HCT116 (cell line): ENCODE measurements around the gene BANF1. TPM values are rescaled to one million over a fixed set of nuclear protein-coding genes. Genes with fewer than 3 reads are reported as not detected.

ENCODE experiments used
- ATAC-seq: fragments of 200-7000 bp; cut with Tn5 transposase; 2 replicates; pipeline ENCODE4 v1.9.1; 2020; ENCODE audit warnings: mild to moderate bottlenecking, moderate library complexity
- BruUV-seq: library from RNA; stranded (reverse); fragments of 400-500 nt; replicated peaks from 2 replicates; lab custom pipeline; 2021; lab: Mats Ljungman, UMichigan
- CTCF ChIA-PET: fragments of 300-600 bp; sonication (Branson Sonifier 250); formaldehyde crosslinking; loops from one replicate; lab custom pipeline; 2021; ENCODE audit warnings: antibody characterized with exemption; lab: Charles Lee
- POLR2A ChIA-PET: fragments of 300-600, 350-600 bp; sonication (Branson Sonifier 250); formaldehyde crosslinking; loops from one replicate; lab custom pipeline; 2021; ENCODE audit warnings: antibody characterized with exemption; lab: Charles Lee
- RAD21 ChIA-PET, 2 experiments: fragments of 300-600 bp; sonication (Branson Sonifier 250); formaldehyde crosslinking; loops; one replicate each; lab custom pipeline; 2023; ENCODE audit warnings: low total read pairs in 2 of 2; ENCODE audit not compliant: uncharacterized antibody in 2 of 2, unreplicated experiment in 2 of 2, low non-redundant PET in 1 of 2; lab: Charles Lee
- DNase-seq: peaks from one replicate; pipeline ENCODE4 v3.0.0-alpha.2; 2010; ENCODE audit warnings: low read depth, low spot score
- H2AFZ ChIP-seq: fragments of 200-600 bp; shearing (Covaris generic), sonication (generic); 2 replicates; pipeline ENCODE4 v1.6.1; 2017; ENCODE audit warnings: low read depth, mixed run types, mixed read lengths, antibody characterized with exemption, low read length; ENCODE audit not compliant: poor library complexity, severe bottlenecking
- H3K27ac ChIP-seq: 2 replicates; pipeline ENCODE4 v1.5.1; 2012; ENCODE audit warnings: low read depth, low read length
- H3K27me3 ChIP-seq: fragments of 200-600 bp; sonication (generic); 2 replicates; pipeline ENCODE4 v1.6.1; 2016; ENCODE audit warnings: mixed run types, low read length, mixed read lengths; ENCODE audit not compliant: insufficient read depth
- H3K36me3 ChIP-seq, 2 experiments: fragments of 200-500 bp in 1 of 2; fragments of 200-600 bp in 1 of 2; sonication (Bioruptor generic) in 1 of 2; sonication (generic) in 1 of 2; 2 replicates each; pipeline versions ENCODE4 v1.5.1 to v1.6.1; 2014 to 2016; ENCODE audit warnings: low read length in 2 of 2, inconsistent platforms in 1 of 2, mixed read lengths in 1 of 2, mixed run types in 1 of 2; ENCODE audit not compliant: insufficient read depth in 2 of 2, control insufficient read depth in 1 of 2
- H3K4me1 ChIP-seq, 2 experiments: fragments of 200-600 bp in 1 of 2; sonication (generic) in 1 of 2; 2 replicates each; pipeline versions ENCODE4 v1.5.1 to v1.6.1; 2012 to 2017; ENCODE audit warnings: low read length in 2 of 2, inconsistent platforms in 1 of 2, mild to moderate bottlenecking in 1 of 2, mixed read lengths in 1 of 2, mixed run types in 1 of 2, moderate library complexity in 1 of 2; ENCODE audit not compliant: insufficient read depth in 2 of 2, control insufficient read depth in 1 of 2
- H3K4me2 ChIP-seq: fragments of 200-600 bp; sonication (generic); 2 replicates; pipeline ENCODE4 v1.6.1; 2017; ENCODE audit warnings: mixed run types, low read length, mixed read lengths
- H3K4me3 ChIP-seq, 2 experiments: fragments of 200-600 bp in 1 of 2; sonication (generic) in 1 of 2; replicated peaks in 1 of 2; 2 replicates each; pipeline ENCODE4 v1.5.1; 2011 to 2016; ENCODE audit warnings: low read length in 2 of 2, control low read depth in 1 of 2, low read depth in 1 of 2, mild to moderate bottlenecking in 1 of 2, mixed read lengths in 1 of 2, mixed run types in 1 of 2
- H3K79me2 ChIP-seq: fragments of 200-600 bp; sonication (generic); 2 replicates; pipeline ENCODE4 v1.6.1; 2017; ENCODE audit warnings: mild to moderate bottlenecking, mixed run types, low read length, moderate library complexity, mixed read lengths; ENCODE audit not compliant: insufficient read depth
- H3K9ac ChIP-seq: fragments of 200-600 bp; sonication (generic); 2 replicates; pipeline ENCODE4 v1.6.1; 2016; ENCODE audit warnings: low read length, mixed read lengths
- H3K9me2 ChIP-seq: fragments of 200-600 bp; sonication (generic), shearing (Covaris generic); 2 replicates; pipeline ENCODE4 v1.6.1; 2017; ENCODE audit warnings: mixed run types, mild to moderate bottlenecking, moderate library complexity; ENCODE audit not compliant: insufficient read depth
- H3K9me3 ChIP-seq, 2 experiments: fragments of 200-500 bp in 1 of 2; fragments of 200-600 bp in 1 of 2; sonication (Bioruptor generic) in 1 of 2; sonication (generic) in 1 of 2; 2 replicates each; pipeline ENCODE4 v1.6.1; 2014 to 2017; ENCODE audit warnings: low read length in 2 of 2, mixed read lengths in 2 of 2, inconsistent platforms in 1 of 2, low read depth in 1 of 2, mild to moderate bottlenecking in 1 of 2, mixed run types in 1 of 2, moderate library complexity in 1 of 2; ENCODE audit not compliant: control insufficient read depth in 1 of 2, insufficient read depth in 1 of 2
- H4K20me1 ChIP-seq: fragments of 200-600 bp; sonication (generic), shearing (Covaris generic); 2 replicates; pipeline ENCODE4 v1.6.1; 2017; ENCODE audit warnings: mixed run types, mild to moderate bottlenecking, moderate library complexity; ENCODE audit not compliant: insufficient read depth
- SIN3A ChIP-seq: IDR thresholded peaks from 2 replicates; pipeline ENCODE4 v1.6.1; 2012; ENCODE audit warnings: low read depth
- ZFX ChIP-seq: fragments of 450-650 bp; IDR thresholded peaks from 2 replicates; pipeline ENCODE4 v1.6.1; 2017
- intact Hi-C: fragments of 100-400 bp; cut with micrococcal nuclease; formaldehyde crosslinking; loops from 2 replicates; pipeline ENCODE4 v1.10.0; 2022
- total RNA-seq: library from RNA; stranded (reverse); gene quantifications from one replicate; pipeline ENCODE4 v1.2.1, GENCODE V29; 2021; ENCODE audit not compliant: unreplicated experiment

BANF1 gene
- total RNA-seq, 1 experiment from 2014 or later: 356 TPM

DNA sequence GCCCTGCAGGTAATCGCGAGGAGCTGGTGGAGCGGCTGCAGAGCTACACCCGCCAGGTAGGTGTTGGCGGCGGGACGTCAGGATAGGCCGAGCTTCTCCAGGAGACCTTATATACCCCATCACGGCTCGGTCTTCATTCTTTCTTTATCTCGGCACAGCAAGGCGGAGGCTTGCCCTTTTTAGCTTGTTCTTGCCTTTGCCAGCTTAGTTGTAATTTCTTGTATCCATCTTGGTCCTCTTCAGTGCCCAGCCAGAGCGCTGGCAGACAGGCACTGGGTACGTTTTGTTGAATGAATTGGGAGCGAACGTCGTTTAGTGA, 50.3 kb downstream of the BANF1 start:
- Histone ChIP-seq H3K79me2 (peaks cover 50% of the 10 kb centered on the region), H3K4me3 (peak overlapping the region; percentile 79 to 100), H4K20me1 (no peaks in the 10 kb centered on the region), H3K4me2 (peak overlapping the region; percentile 92), H3K9ac (peak overlapping the region; percentile 79), H3K9me2 (no peaks in the 10 kb centered on the region), H2AFZ (no peak overlapping the region), H3K27ac (peak overlapping the region; percentile 62), H3K27me3 (no peaks in the 10 kb centered on the region), H3K36me3 (peaks cover 28 to 31% of the 10 kb centered on the region in 2 experiments), H3K9me3 (no peaks in the 10 kb centered on the region), H3K4me1 (peaks cover 19 to 21% of the 10 kb centered on the region in 2 experiments)
- no peak for TF ChIP-seq SIN3A
- peak; percentile 67; the same call in 1 of the 2 replicates for TF ChIP-seq ZFX
- ATAC-seq (no peak), DNase-seq (no peak)
- ChIA-PET POLR2A (interaction anchor here (1.0 to 1.8 kb wide), 3 partner anchors 41 to 161 kb away, joined by 3 to 5 read pairs (median 3); partner anchors contain the start of genes BANF1 and EIF1AD), RAD21 (no interaction called here), CTCF (interaction anchor here (0.9 to 1.0 kb wide), 2 partner anchors 30 to 120 kb away, joined by 3 to 4 read pairs; no protein-coding TSS in a partner anchor)
- intact Hi-C loops: loop anchor here (1.0 kb wide), 1 partner anchor 51 kb away; no protein-coding TSS in a partner anchor
- BruUV-seq: no TSS peak

Other genes with a start within 250 kb of the BANF1 start
- 19.5 TPM for gene AP5B1, start 221.5 kb upstream of the BANF1 start, total RNA-seq
- gene OVOL1, start 215.4 kb upstream of the BANF1 start, total RNA-seq: 14.7 TPM
- not detected for gene SNX32, start 168.5 kb upstream of the BANF1 start, total RNA-seq
- 1,270 TPM for gene CFL1, start 144.3 kb upstream of the BANF1 start, total RNA-seq
- 47.2 TPM for gene MUS81, start 142.1 kb upstream of the BANF1 start, total RNA-seq
- 8.4 TPM for gene EFEMP2, start 129.7 kb upstream of the BANF1 start, total RNA-seq
- not detected for gene CTSW, start 122.7 kb upstream of the BANF1 start, total RNA-seq
- gene FIBP, start 114.0 kb upstream of the BANF1 start, total RNA-seq: 96.0 TPM
- 84.3 TPM for gene CCDC85B, start 111.8 kb upstream of the BANF1 start, total RNA-seq
- 125 TPM for gene FOSL1, start 102.1 kb upstream of the BANF1 start, total RNA-seq
- gene C11orf68, start 83.4 kb upstream of the BANF1 start, total RNA-seq: 49.8 TPM
- 158 TPM for gene DRAP1, start 83.1 kb upstream of the BANF1 start, total RNA-seq
- gene TSGA10IP, start 57.0 kb upstream of the BANF1 start, total RNA-seq: not detected
- 47.9 TPM for gene SART1, start 40.8 kb upstream of the BANF1 start, total RNA-seq
- 45.5 TPM for gene EIF1AD, start 346 bp upstream of the BANF1 start, total RNA-seq
- 68.1 TPM for gene CST6, start 9.5 kb downstream of the BANF1 start, total RNA-seq
- 2.4 TPM for gene CATSPER1, start 24.0 kb downstream of the BANF1 start, total RNA-seq
- gene GAL3ST3, start 46.7 kb downstream of the BANF1 start, total RNA-seq: not detected
- gene SF3B2, start 49.9 kb downstream of the BANF1 start, total RNA-seq: 300 TPM
- gene PACS1, start 67.8 kb downstream of the BANF1 start, total RNA-seq: 41.1 TPM